NCI-H524 treated with DMSO at 0.1 percent for 48 hours (cell line): ENCODE measurements around the gene ELANE.
"Not testable (repeated sequence)": the region's sequence is repeated elsewhere in the genome, so short reads cannot be mapped to it uniquely, and the experiment has no call there.

ENCODE experiments used
- DNase-seq: peaks from one replicate; lab custom pipeline; 2025; lab: John Stamatoyannopoulos, UW

The ELANE gene

DNA sequence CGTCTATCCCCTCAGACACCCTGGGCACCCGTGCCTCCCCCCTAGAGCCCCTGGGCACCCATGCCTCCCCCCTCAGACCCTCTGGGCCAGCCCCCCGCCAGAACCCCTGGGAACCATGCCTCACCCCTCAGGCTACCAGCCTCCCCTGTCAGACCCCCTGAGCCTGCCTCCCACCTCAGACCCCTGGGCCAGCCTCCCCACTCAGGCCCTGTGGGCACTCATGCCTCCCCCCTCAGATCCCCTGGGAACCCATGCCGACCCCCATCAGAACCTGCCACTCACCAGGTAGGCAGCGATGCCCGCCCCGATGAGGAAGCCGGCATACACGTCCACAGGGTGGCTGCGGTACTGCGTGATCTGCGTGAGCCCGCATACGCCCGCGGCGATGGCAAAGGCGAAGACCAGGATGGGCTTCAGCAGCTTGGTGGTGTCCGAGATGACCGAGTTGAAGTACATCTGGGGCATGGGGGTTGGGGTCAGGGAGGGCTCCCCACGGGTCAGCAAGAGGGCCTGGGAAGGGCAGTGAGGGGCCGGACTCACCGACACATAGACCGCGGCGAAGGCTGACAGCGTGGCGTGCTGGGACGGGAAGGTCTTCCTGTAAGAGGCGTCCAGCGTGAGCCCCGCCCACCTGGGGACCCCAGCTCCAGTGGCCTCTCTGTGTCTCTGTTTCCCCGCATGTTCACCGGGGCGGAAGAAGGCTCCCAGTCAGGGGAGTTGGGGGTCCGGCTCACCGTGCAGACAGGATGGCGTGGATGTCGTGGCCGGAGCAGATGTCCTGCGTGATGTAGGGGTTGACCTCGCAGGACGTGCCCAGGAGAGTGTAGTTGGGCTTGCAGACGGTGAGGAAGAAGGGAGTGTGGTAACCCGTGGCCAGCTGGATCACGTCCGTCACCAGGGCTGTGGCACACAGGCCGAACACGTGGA, 37.7 kb upstream of the ELANE start:
- DNase-seq, result no peak

- DNase-seq, result no peak
Observed at GRCh38 chr19:815079-815774, 36.9 kb upstream of the ELANE start.

DNA sequence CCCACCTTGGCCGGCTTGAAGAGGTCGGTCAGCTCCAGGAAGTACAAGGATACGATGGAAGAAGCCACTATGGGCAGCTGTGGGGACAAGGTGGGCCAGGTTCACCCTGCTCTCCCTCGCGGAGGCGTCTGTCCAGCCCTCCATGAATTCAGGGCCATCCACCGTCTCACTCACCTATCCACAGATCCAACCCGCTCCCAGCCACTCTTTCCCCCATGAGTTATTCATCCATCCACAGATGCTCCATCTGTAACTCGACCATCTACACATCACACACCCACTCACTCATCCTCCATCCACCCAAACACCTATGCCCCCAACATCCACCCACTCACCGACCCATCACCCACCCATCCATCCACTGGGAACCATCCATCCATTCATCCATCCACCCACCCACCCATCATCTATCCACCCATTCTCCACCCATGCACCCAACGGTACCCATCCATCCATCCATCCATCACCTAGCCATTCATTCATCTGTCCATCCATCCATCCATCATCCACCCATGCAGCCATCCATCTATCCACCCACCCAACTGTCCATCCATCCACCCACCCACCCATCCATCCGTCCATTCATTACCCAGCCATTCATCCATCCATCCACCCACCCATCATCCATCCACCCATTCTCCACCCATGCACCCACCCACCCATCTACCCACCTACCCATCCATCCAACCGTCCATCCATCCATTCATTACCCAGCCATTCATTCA, 36.2 kb upstream of the ELANE start:
- no peak for DNase-seq

GRCh38 chr19:816500-816857, 35.6 kb upstream of the ELANE start:
- no peak for DNase-seq

GRCh38 chr19:820212-820611, 31.9 kb upstream of the ELANE start:
- DNase-seq, result not testable (repeated sequence)

DNA sequence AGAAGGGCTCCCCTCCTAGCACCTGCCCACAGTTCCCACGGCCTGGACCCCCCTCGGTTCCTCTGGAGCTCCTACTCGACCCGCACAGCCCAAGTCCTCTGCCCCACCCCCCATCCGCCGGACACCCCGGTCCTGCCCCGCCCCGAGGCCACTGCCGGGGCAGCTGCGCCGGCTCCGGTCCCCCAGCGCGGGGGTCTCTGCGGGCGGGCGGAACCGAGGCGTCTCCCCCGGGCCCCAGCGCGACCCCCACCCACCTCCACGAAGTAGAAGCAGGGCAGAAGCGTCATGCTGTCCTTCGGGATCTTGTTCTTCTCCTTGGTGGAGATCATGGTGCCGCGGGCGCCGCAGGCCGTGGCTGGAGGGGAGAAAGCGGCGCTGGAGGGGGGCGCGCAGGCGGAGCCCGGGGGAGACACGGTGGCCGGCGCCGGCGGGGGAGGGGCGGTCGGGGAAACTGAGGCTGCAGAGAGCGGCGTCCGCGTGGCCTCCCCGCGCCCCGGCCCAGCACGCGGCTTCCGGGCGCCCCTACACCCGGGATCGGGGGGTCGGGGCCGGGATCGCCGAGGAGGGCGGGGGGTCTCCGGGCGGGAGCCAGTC, 30.8 kb upstream of the ELANE start:
- DNase-seq, result no peak

DNA sequence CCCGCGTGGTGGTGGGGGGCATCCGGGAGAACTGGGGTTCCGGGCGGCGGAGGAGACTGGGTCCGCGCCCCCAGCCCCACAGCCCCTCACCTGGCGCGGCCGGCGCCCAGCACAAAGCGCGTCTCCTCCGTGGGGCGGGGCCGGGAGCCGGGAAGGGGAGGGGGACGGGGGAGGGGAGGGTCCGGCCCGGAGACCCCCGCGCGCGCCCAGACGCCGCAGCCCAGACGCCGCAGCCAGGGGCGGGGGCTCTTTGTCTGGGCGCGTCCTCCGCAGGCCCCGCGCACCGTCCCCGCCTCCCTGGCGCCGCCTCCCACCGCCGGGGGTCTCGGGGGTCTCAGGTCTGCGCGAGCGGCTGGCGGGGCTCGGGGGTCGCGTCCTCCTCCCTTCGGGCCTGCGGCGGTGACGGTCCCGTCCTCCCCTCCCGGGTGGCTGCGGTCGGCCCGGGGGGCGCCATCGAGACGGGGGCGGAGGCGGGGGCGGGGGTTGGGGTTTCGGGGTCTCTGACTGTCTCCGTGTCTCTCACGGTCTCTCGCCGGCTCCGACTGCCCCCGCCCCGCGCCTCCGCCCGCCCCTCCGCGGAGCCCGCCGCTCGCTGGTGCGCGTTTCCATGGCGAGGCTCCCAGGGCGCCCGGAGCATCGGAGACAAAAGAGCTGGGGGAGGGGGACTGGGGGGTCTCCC, 30.1 kb upstream of the ELANE start, which contains the start of gene PLPPR3:
PLPPR3 (minus strand) TSS at position 131 of the 679 bp plus-strand sequence. CDS start 396 bp downstream, outside the sequence.
- no peak for DNase-seq

- DNase-seq, result no peak
Observed at GRCh38 chr19:823565-824121, 28.5 kb upstream of the ELANE start.

DNA sequence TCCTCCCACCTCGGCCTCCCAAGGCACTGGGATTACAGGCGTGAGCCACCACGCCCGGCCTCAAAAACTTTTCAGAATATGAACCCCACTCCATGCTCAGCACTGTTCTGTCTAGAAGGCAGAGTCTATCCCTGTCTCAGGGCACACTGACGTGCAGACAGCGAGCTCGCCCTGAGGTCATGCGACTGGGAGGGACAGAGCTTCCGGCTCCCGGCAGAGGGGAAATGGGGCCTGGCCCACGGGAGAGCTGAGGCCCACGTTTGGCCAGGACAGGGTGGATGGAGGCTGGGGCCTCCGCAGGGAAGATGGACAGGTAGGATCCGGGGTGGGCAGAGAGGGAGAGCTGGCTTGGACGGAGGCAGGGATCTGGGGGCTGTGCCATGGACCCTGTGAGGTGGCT, 27.2 kb upstream of the ELANE start:
- DNase-seq, result no peak

DNA sequence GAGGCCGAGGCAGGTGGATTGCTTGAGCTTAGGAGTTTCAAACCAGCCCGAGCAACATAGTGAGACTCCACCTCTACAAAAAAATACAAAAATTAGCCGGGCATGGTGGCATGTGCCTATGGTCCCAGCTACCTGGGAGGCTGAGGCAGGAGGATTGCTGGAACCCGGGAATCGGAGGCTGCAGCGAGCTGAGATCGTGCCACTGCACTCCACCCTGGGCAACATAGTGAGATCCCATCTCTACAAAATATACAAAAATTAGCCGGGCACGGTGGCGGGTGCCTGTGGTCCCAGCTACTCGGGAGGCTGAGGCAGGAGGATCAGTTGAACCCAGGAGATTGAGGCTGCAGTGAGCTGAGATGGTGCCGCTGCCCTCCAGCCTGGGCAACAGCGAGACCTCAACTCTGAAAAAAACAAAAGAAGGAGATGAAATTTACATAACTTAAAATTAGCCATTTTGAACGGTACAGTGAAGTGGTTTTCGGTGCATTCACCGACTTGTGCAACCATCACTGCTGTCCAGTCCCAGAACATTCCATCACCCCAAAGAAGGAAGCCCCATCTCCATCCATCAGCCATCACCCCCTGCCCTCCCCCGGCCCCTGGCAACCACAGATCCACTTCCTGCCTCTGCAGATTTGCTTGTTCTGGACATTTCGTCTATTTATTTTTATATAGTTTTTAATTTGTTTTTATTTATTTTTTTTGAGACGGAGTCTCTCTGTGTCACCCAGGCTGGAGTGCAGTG, 26.0 kb upstream of the ELANE start:
- no peak for DNase-seq

- no peak for DNase-seq
Observed at GRCh38 chr19:827314-827709, 24.8 kb upstream of the ELANE start.

- no peak for DNase-seq
Observed at GRCh38 chr19:827710-828321, 24.3 kb upstream of the ELANE start, which contains the start of gene AZU1. AZU1 (plus strand) TSS chr19:827837; CDS start chr19:827847, 10 bp downstream.

GRCh38 chr19:829129-829758, 22.9 kb upstream of the ELANE start:
- DNase-seq, result no peak

GRCh38 chr19:831407-832369, 20.4 kb upstream of the ELANE start:
- no peak for DNase-seq

DNA sequence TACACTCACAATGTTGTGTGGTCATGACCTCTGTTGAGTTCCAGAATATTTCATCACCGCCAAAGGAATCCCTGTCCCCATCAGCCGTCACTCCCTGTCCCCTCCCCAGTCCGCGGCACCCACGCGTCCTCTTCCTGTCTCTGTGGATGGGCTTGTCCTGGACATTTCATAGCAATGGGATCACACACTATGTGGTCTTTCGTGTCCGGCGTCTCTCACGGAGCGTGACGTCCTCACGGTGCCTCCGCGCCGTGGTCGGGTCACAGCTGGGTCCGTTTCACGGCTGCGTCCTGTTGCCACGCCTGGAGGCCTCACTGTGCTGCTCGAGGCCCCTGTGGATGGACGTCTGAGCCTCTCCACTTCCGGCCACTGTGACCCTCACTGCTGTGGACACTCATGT, 17.9 kb upstream of the ELANE start:
- DNase-seq, result no peak

DNA sequence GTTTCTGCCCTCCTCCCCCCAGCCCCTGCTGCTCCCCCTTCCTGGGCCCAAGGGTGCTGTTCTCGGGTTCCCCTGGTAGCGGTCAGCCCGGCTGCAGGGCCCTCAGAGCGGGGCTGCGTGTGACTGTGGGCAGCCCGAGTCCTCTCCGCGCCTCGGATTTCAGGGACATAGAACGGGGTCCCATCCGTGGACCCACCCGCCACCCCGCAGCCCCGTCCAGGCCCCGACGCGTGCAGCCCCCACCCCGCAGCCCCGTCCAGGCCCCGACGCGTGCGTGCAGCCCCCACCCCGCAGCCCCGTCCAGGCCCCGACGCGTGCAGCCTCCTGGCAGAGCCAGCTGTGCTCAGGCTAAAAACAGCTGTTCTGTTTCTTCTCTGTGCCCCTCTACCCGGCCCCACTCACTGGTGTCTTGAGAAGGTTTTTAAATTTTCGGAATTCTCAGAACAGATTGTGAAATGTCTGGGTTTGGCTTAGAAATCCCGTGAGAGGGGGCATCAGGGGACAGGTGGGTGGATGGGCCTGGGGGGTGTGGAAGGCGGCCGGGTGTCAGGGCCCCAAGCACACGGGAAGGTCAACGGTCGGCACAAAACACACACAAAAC, 16.8 kb upstream of the ELANE start:
- DNase-seq, result no peak

GRCh38 chr19:840519-841206, 11.4 kb upstream of the ELANE start, which contains the start of gene PRTN3:
PRTN3 (plus strand) TSS chr19:840999; CDS start chr19:841009, 10 bp downstream.
- no peak for DNase-seq
